Activated T-cell treated with anti-CD3 and anti-CD28 coated beads, Interleukin-2, amount 50 U/mL, for 24 hours (primary cell): ENCODE measurements around the gene FUT8.

Experiments used
- DNase-seq: peaks from one replicate; pipeline ENCODE4 v3.0.0-alpha.2; 2020
- H3K27ac Mint-ChIP-seq: 2 replicates; pipeline ENCODE4 v1.8.0; 2020; ENCODE audit warnings: mild to moderate bottlenecking, mixed read lengths
- H3K27me3 Mint-ChIP-seq: 2 replicates; pipeline ENCODE4 v1.8.0; 2020; ENCODE audit warnings: mixed read lengths
- H3K36me3 Mint-ChIP-seq: 2 replicates; pipeline ENCODE4 v1.8.0; 2020; ENCODE audit warnings: low read depth, mixed read lengths
- H3K4me1 Mint-ChIP-seq: 2 replicates; pipeline ENCODE4 v1.8.0; 2020; ENCODE audit warnings: low read depth, mixed read lengths
- H3K4me3 Mint-ChIP-seq: 2 replicates; pipeline ENCODE4 v1.8.0; 2020; ENCODE audit warnings: mild to moderate bottlenecking, moderate library complexity, mixed read lengths
- H3K9me3 Mint-ChIP-seq: 2 replicates; pipeline ENCODE4 v1.8.0; 2020; ENCODE audit warnings: mixed read lengths

The FUT8 gene

GRCh38 chr14:65789363-65789762 lies 376.8 kb downstream of the FUT8 start:
- Mint-ChIP-seq H3K4me3 (no peak overlapping the region), H3K36me3 (no peaks in the 10 kb centered on the region), H3K27me3 (peaks cover 12% of the 10 kb centered on the region), H3K4me1 (no peaks in the 10 kb centered on the region), H3K9me3 (no peaks in the 10 kb centered on the region), H3K27ac (no peak overlapping the region)
- DNase-seq = no peak

GRCh38 chr14:65790172-65790815 lies 377.8 kb downstream of the FUT8 start:
- Mint-ChIP-seq H3K27ac (no peak overlapping the region), H3K9me3 (no peaks in the 10 kb centered on the region), H3K4me3 (no peak overlapping the region), H3K4me1 (no peaks in the 10 kb centered on the region), H3K27me3 (peaks cover 5% of the 10 kb centered on the region), H3K36me3 (no peaks in the 10 kb centered on the region)
- no peak for DNase-seq

GRCh38 chr14:65791191-65791981 lies 378.9 kb downstream of the FUT8 start:
- Mint-ChIP-seq H3K4me3 (no peak overlapping the region), H3K27me3 (peaks cover 4% of the 10 kb centered on the region), H3K36me3 (no peaks in the 10 kb centered on the region), H3K9me3 (no peaks in the 10 kb centered on the region), H3K4me1 (no peaks in the 10 kb centered on the region), H3K27ac (no peak overlapping the region)
- DNase-seq = no peak

GRCh38 chr14:65792208-65792905 lies 379.8 kb downstream of the FUT8 start:
- Mint-ChIP-seq H3K9me3 (no peaks in the 10 kb centered on the region), H3K4me3 (no peak overlapping the region), H3K36me3 (no peaks in the 10 kb centered on the region), H3K27me3 (peaks cover 3% of the 10 kb centered on the region), H3K4me1 (no peaks in the 10 kb centered on the region), H3K27ac (no peak overlapping the region)
- no peak for DNase-seq
